SK-N-SH (cell line): ENCODE data around the gene PROK2. TPM values are rescaled to one million over a fixed set of nuclear protein-coding genes. Genes with fewer than 3 reads are reported as not detected.

Source experiments
- CTCF ChIA-PET: fragments of 300-600, 350-600 bp; formaldehyde crosslinking; extraction: SDS; loops from one replicate; lab custom pipeline; 2021; lab: Yijun Ruan, JAX
- POLR2A ChIA-PET: fragments of 350-600 bp; sonication (Branson Sonifier 250); formaldehyde crosslinking; extraction: SDS; loops from one replicate; lab custom pipeline; 2020; ENCODE audit warnings: antibody characterized with exemption, inconsistent platforms; lab: Yijun Ruan, JAX
- DNase-seq: peaks from one replicate; pipeline ENCODE4 v3.0.0; 2012
- H2AFZ ChIP-seq: fragments of 200-600 bp; sonication (generic); 2 replicates; pipeline ENCODE4 v1.8.1; 2016; ENCODE audit warnings: antibody characterized with exemption, mild to moderate bottlenecking, low read depth
- H3F3A ChIP-seq: fragments of 200-600 bp; sonication (generic); replicated peaks from 2 replicates; pipeline ENCODE3; 2016; ENCODE audit warnings: antibody characterized with exemption, mild to moderate bottlenecking; ENCODE audit not compliant: insufficient read depth
- H3K27ac ChIP-seq, 2 experiments: fragments of 200-500 bp in 1 of 2; fragments of 200-600 bp in 1 of 2; sonication (Bioruptor generic) in 1 of 2; sonication (generic), shearing (Covaris generic) in 1 of 2; 2 replicates each; pipeline versions ENCODE4 v1.5.1 to v1.6.1; 2014 to 2016; ENCODE audit warnings: low read depth in 2 of 2, inconsistent platforms in 1 of 2, low read length in 1 of 2, mild to moderate bottlenecking in 1 of 2, mixed read lengths in 1 of 2
- H3K27me3 ChIP-seq: fragments of 200-600 bp; sonication (generic), shearing (Covaris generic); 2 replicates; pipeline ENCODE4 v1.6.1; 2016; ENCODE audit warnings: mixed run types; ENCODE audit not compliant: insufficient read depth
- H3K36me3 ChIP-seq, 2 experiments: fragments of 200-500 bp in 1 of 2; fragments of 200-600 bp in 1 of 2; sonication (Bioruptor generic) in 1 of 2; sonication (generic) in 1 of 2; replicated peaks in 1 of 2; 2 replicates each; pipeline versions ENCODE3 to v1.5.1; 2014 to 2016; ENCODE audit warnings: low read length in 1 of 2, mild to moderate bottlenecking in 1 of 2; ENCODE audit not compliant: insufficient read depth in 2 of 2, control insufficient read depth in 1 of 2
- H3K4me1 ChIP-seq, 2 experiments: fragments of 200-500 bp in 1 of 2; fragments of 200-600 bp in 1 of 2; sonication (Bioruptor generic) in 1 of 2; sonication (generic), shearing (Covaris generic) in 1 of 2; 2 replicates each; pipeline versions ENCODE4 v1.5.1 to v1.6.1; 2014 to 2016; ENCODE audit warnings: low read depth in 1 of 2, low read length in 1 of 2, mixed run types in 1 of 2; ENCODE audit not compliant: insufficient read depth in 2 of 2, control insufficient read depth in 1 of 2
- H3K4me2 ChIP-seq: fragments of 200-600 bp; sonication (generic), shearing (Covaris generic); 2 replicates; pipeline ENCODE4 v1.6.1; 2017; ENCODE audit warnings: mixed run types
- H3K4me3 ChIP-seq, 2 experiments: fragments of 200-500 bp in 1 of 2; fragments of 200-600 bp in 1 of 2; sonication (Bioruptor generic) in 1 of 2; sonication (generic), shearing (Covaris generic) in 1 of 2; 2 replicates each; pipeline versions ENCODE4 v1.5.1 to v1.8.1; 2014 to 2016; ENCODE audit warnings: low read depth in 2 of 2, inconsistent platforms in 1 of 2, low read length in 1 of 2, mild to moderate bottlenecking in 1 of 2, mixed read lengths in 1 of 2, moderate library complexity in 1 of 2
- H3K79me2 ChIP-seq: fragments of 200-600 bp; sonication (generic); 2 replicates; pipeline ENCODE4 v1.8.1; 2017; ENCODE audit warnings: mild to moderate bottlenecking; ENCODE audit not compliant: insufficient read depth
- H3K9ac ChIP-seq: fragments of 200-600 bp; sonication (generic); 2 replicates; pipeline ENCODE4 v1.6.1; 2017; ENCODE audit warnings: mixed run types
- H3K9me2 ChIP-seq: fragments of 200-600 bp; sonication (generic); 2 replicates; pipeline ENCODE4 v1.6.1; 2017; ENCODE audit warnings: mixed run types
- H3K9me3 ChIP-seq: fragments of 200-600 bp; sonication (generic); 2 replicates; pipeline ENCODE4 v1.6.1; 2017; ENCODE audit warnings: mixed run types, mild to moderate bottlenecking, moderate library complexity
- H4K20me1 ChIP-seq: fragments of 200-600 bp; sonication (generic); 2 replicates; pipeline ENCODE4 v1.6.1; 2017; ENCODE audit warnings: mild to moderate bottlenecking, mixed run types; ENCODE audit not compliant: insufficient read depth
- CHD2 ChIP-seq: fragments of 150-350 bp; IDR thresholded peaks from 2 replicates; pipeline ENCODE4 v1.6.1; 2018; ENCODE audit warnings: low read length; ENCODE audit not compliant: partially characterized antibody
- CTCF ChIP-seq: fragments of 200-600 bp; sonication (generic); IDR thresholded peaks from 2 replicates; pipeline ENCODE4 v1.6.1; 2017; ENCODE audit warnings: antibody characterized with exemption, mild to moderate bottlenecking, moderate library complexity
- EZH2phosphoT487 ChIP-seq: fragments of 200-600 bp; sonication (generic); IDR thresholded peaks from 2 replicates; pipeline ENCODE4 v1.6.1; 2017; ENCODE audit warnings: low read depth, mixed run types, mild to moderate bottlenecking, antibody characterized with exemption, moderate library complexity, borderline replicate concordance
- GABPA ChIP-seq: IDR thresholded peaks from 2 replicates; pipeline ENCODE4 v1.4.0; 2012; ENCODE audit warnings: low read depth, mild to moderate bottlenecking
- IRF3 ChIP-seq: fragments of 150-350 bp; IDR thresholded peaks from 2 replicates; pipeline ENCODE4 v1.6.1; 2016; ENCODE audit warnings: mild to moderate bottlenecking, low read depth, low read length
- MAX ChIP-seq: IDR thresholded peaks from 2 replicates; pipeline ENCODE4 v1.4.0; 2012; ENCODE audit warnings: low read depth
- MEF2A ChIP-seq: IDR thresholded peaks from 2 replicates; pipeline ENCODE4 v1.4.0; 2012; ENCODE audit warnings: low read depth, borderline replicate concordance
- MXI1 ChIP-seq: IDR thresholded peaks from 2 replicates; pipeline ENCODE4 v1.6.1; 2012; ENCODE audit warnings: mild to moderate bottlenecking, low read depth, low read length, improper control_type of control experiment
- NRF1 ChIP-seq: IDR thresholded peaks from 2 replicates; pipeline ENCODE4 v1.6.1; 2012; ENCODE audit warnings: low read depth, mild to moderate bottlenecking, low read length
- PBX3 ChIP-seq: IDR thresholded peaks from 2 replicates; pipeline ENCODE4; 2012
- POLR2AphosphoS5 ChIP-seq: IDR thresholded peaks from 2 replicates; pipeline ENCODE4 v1.6.1; 2012; ENCODE audit warnings: low read depth, low read length
- RAD21 ChIP-seq: IDR thresholded peaks from 2 replicates; pipeline ENCODE4 v1.6.1; 2012; ENCODE audit warnings: mild to moderate bottlenecking, low read length
- RCOR1 ChIP-seq: fragments of 150-350 bp; IDR thresholded peaks from 2 replicates; pipeline ENCODE4 v1.6.1; 2017; ENCODE audit warnings: antibody characterized with exemption, low read length
- RFX5 ChIP-seq: IDR thresholded peaks from 2 replicates; pipeline ENCODE4 v1.6.1; 2012; ENCODE audit warnings: mild to moderate bottlenecking, improper control_type of control experiment, low read length
- RXRA ChIP-seq: IDR thresholded peaks from 2 replicates; pipeline ENCODE4 v1.4.0; 2012; ENCODE audit warnings: low read depth, mild to moderate bottlenecking, borderline replicate concordance
- SMC3 ChIP-seq: IDR thresholded peaks from 2 replicates; pipeline ENCODE4 v1.6.1; 2012; ENCODE audit warnings: low read depth, low read length, improper control_type of control experiment
- TAF1 ChIP-seq: IDR thresholded peaks from 2 replicates; pipeline ENCODE4 v1.6.1; 2012; ENCODE audit warnings: low read depth, mild to moderate bottlenecking, low read length, moderate library complexity, borderline replicate concordance
- TCF12 ChIP-seq: IDR thresholded peaks from 2 replicates; pipeline ENCODE4 v1.4.0; 2012
- YY1 ChIP-seq: IDR thresholded peaks from 2 replicates; pipeline ENCODE4 v1.4.0; 2012; ENCODE audit warnings: low read depth, mild to moderate bottlenecking
- ZBTB33 ChIP-seq: IDR thresholded peaks from 2 replicates; pipeline ENCODE4 v1.4.0; 2012; ENCODE audit warnings: low read depth, borderline replicate concordance
- WGBS: methylation state at CpG from one replicate; pipeline ENCODE4 v1.1.6; 2017; ENCODE audit warnings: low lambda C conversion rate; 5-methylcytosine and 5-hydroxymethylcytosine counted together
- polyA plus RNA-seq, 3 experiments: library from polyadenylated mRNA; depleted of rRNA; stranded (reverse); fragments of >200 nt; gene quantifications; 2 replicates each; pipeline ENCODE4 v1.2.3, GENCODE V29; 2012

Gene PROK2
- polyA plus RNA-seq, 1 of the 3 experiments (the other 2 are of a cell fraction): not detected

- ChIA-PET POLR2A (no interaction called here), CTCF (interaction anchor here (0.6 kb wide), 1 partner anchor 282 kb away, joined by 3 read pairs; no protein-coding TSS in a partner anchor)
- Histone ChIP-seq H3K9me2 (no peaks in the 10 kb centered on the region), H3K79me2 (no peaks in the 10 kb centered on the region), H3K4me2 (no peak overlapping the region), H3K4me1 (no peaks in the 10 kb centered on the region), H4K20me1 (no peaks in the 10 kb centered on the region), H3F3A (no peaks in the 10 kb centered on the region), H3K27me3 (no peaks in the 10 kb centered on the region), H2AFZ (no peak overlapping the region), H3K4me3 (no peak overlapping the region), H3K9ac (no peak overlapping the region), H3K9me3 (no peaks in the 10 kb centered on the region), H3K36me3 (no peaks in the 10 kb centered on the region), H3K27ac (no peak overlapping the region)
- DNase-seq: no peak
- 59% methylated on average over 5 of the region's 5 CpGs for WGBS
- TF ChIP-seq RXRA: no peak
- TF ChIP-seq SMC3: no peak
- no peak for TF ChIP-seq GABPA
- no peak for TF ChIP-seq POLR2AphosphoS5
- TF ChIP-seq YY1: no peak
- no peak for TF ChIP-seq MEF2A
- TF ChIP-seq TAF1: no peak
- TF ChIP-seq RAD21: no peak
- TF ChIP-seq NRF1: no peak
- TF ChIP-seq RCOR1: no peak
- no peak for TF ChIP-seq RFX5
- no peak for TF ChIP-seq ZBTB33
- no peak for TF ChIP-seq IRF3
- TF ChIP-seq MAX: no peak
- no peak for TF ChIP-seq CHD2
- TF ChIP-seq, all 33 proteins: peak for 0
Measured at GRCh38 chr3:71825551-71826283, 40.8 kb upstream of the PROK2 start.

GRCh38 chr3:71821116-71821515, 36.2 kb upstream of the PROK2 start:
- Histone ChIP-seq H3K4me3 (no peak overlapping the region), H3K4me1 (no peaks in the 10 kb centered on the region), H3K36me3 (no peaks in the 10 kb centered on the region), H4K20me1 (no peaks in the 10 kb centered on the region), H3K27me3 (no peaks in the 10 kb centered on the region), H3F3A (no peaks in the 10 kb centered on the region), H3K9me3 (no peaks in the 10 kb centered on the region), H3K4me2 (no peak overlapping the region), H3K27ac (no peak overlapping the region), H3K9ac (no peak overlapping the region), H2AFZ (no peak overlapping the region), H3K79me2 (no peaks in the 10 kb centered on the region), H3K9me2 (no peaks in the 10 kb centered on the region)
- DNase-seq: no peak
- ChIA-PET POLR2A (no interaction called here), CTCF (interaction anchor here (1.3 kb wide), 1 partner anchor 54 kb away, joined by 3 read pairs; no protein-coding TSS in a partner anchor)
- WGBS: 63% methylated on average over 3 of the region's 3 CpGs
- no peak for TF ChIP-seq NRF1
- no peak for TF ChIP-seq IRF3
- no peak for TF ChIP-seq TCF12
- TF ChIP-seq MXI1: no peak
- TF ChIP-seq PBX3: no peak
- TF ChIP-seq CTCF: no peak
- no peak for TF ChIP-seq EZH2phosphoT487
